Measurements from ENCODE around the gene DNMT3A.

Gene DNMT3A

DNA sequence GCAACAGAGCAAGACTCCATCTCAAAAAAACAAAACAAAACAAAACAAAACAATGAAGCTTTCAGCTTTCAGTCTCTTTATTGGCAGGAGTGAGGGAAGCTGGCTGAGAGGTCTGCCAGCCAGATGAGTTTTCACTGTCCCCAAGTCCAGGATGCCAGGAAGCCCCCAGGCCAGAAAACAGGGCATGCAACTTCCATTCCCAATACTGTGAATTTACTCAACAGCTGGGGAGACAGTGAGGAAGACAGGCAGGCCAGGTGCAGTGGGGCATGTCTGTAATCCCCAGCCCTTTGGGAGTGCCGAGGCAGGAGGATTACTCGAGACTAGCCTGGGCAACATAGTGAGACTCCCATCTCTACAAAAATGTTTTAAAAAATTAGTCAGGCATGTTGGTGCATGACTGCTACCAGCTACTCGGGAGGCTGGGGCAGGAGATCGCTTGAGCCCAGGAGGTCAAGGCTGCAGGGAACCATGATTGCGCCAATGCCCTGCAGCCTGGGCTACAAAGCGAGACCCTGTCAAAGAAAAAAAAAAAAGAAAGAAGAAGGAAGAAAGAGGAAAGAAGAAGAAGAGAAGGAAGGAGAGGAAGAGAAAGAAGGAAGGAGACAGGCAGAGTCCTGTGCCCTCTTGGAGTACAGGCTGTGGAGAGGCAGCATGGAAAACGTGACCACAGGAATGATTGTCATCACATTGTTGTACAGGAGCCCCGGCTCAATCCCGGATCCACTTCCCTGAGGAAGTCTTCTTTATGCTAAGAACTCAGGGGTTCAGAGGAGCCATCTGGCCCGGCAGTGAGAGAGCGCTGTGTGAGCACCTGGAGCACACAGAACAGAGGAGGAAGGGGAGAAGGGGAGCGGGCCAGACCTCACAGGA, 144.2 kb downstream of the DNMT3A start:
- DNase-seq: no peak

DNA sequence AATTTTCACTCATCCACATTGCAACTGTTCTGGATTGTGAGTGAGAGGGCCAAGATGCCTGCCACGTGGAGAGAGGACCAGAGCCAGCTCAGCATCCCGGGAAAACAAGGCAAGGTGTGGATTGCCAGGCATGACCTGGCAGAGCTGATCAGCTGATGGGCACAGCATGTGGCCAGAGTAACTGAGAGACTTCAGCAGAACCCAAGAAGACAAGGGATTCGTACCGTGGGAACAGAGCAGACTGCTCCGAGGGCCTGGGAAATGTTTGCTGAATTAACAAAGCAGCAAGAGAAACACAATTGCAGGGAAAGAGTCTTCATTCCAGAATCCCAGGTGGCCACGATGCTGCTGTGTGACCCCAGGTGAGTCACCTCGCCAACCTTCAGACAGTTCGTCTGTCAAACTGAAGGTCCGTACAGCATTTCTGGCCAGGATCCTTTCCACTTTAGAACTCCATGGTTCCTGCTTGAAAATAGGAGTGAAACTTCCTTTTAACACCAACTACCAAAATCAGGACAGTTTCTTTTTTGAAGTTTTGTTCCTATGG, 147.1 kb downstream of the DNMT3A start:
- no peak for DNase-seq

DNA sequence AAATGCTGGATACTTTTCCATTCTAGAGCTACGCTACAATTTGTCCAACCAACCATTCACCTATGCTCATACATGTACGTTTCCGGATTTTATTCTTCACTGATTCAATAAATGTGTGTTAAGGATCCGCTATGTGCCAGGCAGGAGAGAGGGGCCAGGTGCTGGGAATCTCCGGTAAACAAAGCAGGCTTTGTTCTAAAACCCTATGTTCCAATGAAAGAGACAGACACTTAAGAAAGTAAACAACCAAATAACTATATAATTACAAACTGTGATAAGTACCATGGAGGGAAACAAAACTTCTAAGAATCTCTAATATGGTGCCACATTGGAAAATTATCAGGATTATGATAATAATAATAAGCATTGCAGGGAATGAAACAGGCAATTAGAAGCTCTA, 151.2 kb downstream of the DNMT3A start:
- DNase-seq: no peak

DNA sequence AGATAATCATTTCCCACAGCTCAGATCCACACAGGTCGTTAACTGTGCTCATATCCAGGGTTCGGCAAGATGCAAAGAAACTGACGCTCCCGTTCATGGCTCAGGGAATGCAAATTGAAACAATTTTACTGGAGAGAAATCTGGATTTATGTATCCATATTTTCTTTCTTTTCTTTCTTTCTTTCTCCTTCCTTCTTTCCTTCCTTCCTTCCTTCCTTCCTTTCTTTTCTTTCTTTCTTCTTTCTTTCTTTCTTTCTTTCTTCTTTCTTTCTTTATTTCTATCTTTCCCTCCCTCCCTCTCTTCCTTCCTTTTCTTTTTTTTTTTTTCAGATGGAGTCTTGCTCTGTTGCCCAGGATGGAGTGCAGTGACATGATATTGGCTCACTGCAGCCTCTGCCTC, 153.3 kb downstream of the DNMT3A start:
- DNase-seq: no peak

DNA sequence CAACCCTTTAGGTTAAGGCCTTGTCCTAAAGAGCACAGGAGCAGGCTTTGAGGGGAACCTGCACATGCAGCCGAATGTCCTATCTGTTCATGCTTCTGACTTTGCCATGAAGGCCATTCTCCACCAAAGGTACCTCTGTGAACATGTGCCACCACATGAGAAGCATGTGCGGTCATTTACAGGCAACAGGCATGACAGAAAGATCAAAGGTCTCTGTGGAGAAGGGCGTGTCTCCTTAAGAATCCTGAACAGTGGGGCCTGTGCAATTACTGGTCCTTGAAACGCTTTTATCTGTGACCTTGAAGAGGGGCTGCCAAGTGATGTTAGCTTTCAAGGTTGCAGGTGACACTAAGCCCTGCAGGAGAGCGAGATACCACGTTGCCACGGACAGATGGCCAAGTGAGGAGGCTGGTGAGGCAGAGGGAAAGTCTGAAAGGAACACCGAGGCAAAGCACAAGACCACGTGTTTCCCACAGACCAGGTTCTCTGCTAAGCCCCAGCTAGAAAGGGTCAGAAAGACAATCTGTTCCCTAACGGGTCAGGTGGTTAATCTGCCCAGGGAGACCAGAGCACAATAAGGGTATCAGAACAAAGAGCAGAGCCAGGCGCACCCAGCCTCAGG, 153.9 kb downstream of the DNMT3A start:
- peak; percentile 79 to 82 for DNase-seq

GRCh38 chr2:25184254-25184653, 157.5 kb downstream of the DNMT3A start:
- no peak for DNase-seq

DNA sequence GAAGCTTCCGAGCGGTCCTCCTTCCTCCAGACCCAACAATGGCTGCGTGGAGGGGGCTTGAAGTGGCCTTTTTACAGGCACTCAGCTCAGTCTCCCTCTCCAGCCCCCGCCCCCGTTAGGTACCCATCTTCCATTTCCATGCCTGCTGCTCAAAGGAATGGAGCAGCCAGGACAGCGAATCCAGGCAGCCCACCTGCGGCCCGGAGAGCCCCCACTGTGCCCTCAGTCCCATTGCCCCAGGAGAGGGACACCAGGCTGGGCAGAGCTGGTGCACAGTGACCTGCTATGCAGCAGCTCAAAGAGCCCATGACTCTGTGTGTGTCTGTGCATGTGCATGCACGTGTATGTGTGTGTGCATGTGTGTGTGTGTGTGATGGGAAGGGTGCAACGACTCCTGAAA, 162.7 kb downstream of the DNMT3A start:
- DNase-seq: no peak

Measured in NCI-H187 (cell line).